MM.1S (cell line): ENCODE results near the gene MATN1.

Experiments used
- CTCF ChIP-seq: fragments of 300-600 bp; sonication (generic); IDR thresholded peaks from 2 replicates; pipeline ENCODE4 v1.5.1; 2016; ENCODE audit warnings: antibody characterized with exemption, low read length, mixed read lengths
- EZH2 ChIP-seq: fragments of 300-600 bp; sonication (generic); optimal IDR thresholded peaks from 2 replicates; pipeline ENCODE3; 2017; ENCODE audit warnings: low read depth, mild to moderate bottlenecking, antibody characterized with exemption, low read length, mixed read lengths

- no peak for TF ChIP-seq EZH2
- TF ChIP-seq CTCF = no peak
These were observed 31.0 kb downstream of the MATN1 start for GRCh38 chr1:30692201-30692947.
